NB4 (cell line): ENCODE measurements around the gene ZNF598.

Source experiments
- MYC ChIP-seq: IDR thresholded peaks from 2 replicates; pipeline ENCODE4 v1.6.1; 2011; ENCODE audit warnings: low read depth, low read length
- POLR2A ChIP-seq: IDR thresholded peaks from 2 replicates; pipeline ENCODE4 v1.6.1; 2011; ENCODE audit warnings: mild to moderate bottlenecking; ENCODE audit not compliant: insufficient read length; ENCODE audit errors: extremely low read depth
- TF ChIP-seq, protein P1 (sequence below): IDR thresholded peaks from one replicate; pipeline ENCODE4 v1.5.1; 2012; ENCODE audit warnings: low read depth, low read length

DNA sequence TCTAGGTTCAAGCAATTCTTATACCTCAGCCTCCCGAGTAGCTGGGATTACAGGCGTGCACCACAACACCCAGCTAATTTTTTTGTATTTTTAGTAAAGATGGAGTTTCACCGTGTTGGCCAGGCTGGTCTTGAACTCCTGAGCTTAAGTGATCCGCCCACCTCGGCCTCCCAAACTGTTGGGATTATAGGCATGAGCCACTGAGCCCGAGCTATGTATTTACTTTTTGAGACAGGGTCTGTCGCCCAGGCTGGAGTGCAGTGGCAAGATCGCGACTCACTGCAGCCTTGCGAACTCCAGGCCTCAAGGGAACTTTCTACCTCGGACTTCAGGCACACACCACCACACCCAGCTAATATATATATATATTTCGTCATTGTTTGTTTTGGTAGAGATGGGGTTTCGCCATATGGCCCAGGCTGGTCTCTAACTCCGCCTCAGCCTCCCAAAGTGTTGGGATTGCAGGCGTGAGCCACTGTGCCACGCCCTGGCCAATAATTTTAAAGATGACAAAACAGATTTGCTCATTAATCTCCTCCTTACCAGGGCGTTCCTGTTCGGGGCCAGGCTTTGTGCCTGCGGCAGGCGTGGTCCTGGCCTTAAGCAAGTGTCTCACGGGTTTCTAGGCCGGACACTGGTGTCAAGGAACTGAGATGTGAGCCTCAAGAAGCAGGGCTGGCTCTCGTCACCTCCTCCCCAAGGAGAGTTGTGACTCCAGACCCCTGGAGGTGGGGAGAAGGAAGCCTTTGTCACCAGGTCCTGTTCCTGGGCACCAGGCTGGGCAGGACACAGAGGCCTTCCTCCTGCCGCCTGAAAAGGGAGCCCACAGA is 5.7 kb upstream of the ZNF598 start:
- TF ChIP-seq, protein P1, sequence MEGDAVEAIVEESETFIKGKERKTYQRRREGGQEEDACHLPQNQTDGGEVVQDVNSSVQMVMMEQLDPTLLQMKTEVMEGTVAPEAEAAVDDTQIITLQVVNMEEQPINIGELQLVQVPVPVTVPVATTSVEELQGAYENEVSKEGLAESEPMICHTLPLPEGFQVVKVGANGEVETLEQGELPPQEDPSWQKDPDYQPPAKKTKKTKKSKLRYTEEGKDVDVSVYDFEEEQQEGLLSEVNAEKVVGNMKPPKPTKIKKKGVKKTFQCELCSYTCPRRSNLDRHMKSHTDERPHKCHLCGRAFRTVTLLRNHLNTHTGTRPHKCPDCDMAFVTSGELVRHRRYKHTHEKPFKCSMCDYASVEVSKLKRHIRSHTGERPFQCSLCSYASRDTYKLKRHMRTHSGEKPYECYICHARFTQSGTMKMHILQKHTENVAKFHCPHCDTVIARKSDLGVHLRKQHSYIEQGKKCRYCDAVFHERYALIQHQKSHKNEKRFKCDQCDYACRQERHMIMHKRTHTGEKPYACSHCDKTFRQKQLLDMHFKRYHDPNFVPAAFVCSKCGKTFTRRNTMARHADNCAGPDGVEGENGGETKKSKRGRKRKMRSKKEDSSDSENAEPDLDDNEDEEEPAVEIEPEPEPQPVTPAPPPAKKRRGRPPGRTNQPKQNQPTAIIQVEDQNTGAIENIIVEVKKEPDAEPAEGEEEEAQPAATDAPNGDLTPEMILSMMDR = no peak
- no peak for TF ChIP-seq MYC
- no peak for TF ChIP-seq POLR2A
